Parathyroid adenoma (tissue), 2 donors: ENCODE results near the gene PKNOX1.
"Not testable (repeated sequence)": the region's sequence is repeated elsewhere in the genome, so short reads cannot be mapped to it uniquely, and the experiment has no call there.

Source experiments
- H2AFZ ChIP-seq: fragments of 300-600 bp; sonication (generic); one replicate; pipeline ENCODE4 v1.7.0; 2017; ENCODE audit warnings: antibody characterized with exemption, mild to moderate bottlenecking
- H3K27ac ChIP-seq: fragments of 300-600 bp; sonication (generic); one replicate; pipeline ENCODE4 v1.7.0; 2017
- H3K27me3 ChIP-seq: fragments of 300-600 bp; sonication (generic); one replicate; pipeline ENCODE4 v1.7.0; 2017; ENCODE audit warnings: low read length; ENCODE audit not compliant: control insufficient read depth, insufficient read depth
- H3K36me3 ChIP-seq: fragments of 300-600 bp; sonication (generic); one replicate; pipeline ENCODE4 v1.7.0; 2017; ENCODE audit warnings: low read length; ENCODE audit not compliant: control insufficient read depth, insufficient read depth
- H3K4me1 ChIP-seq: fragments of 300-600 bp; sonication (generic); one replicate; pipeline ENCODE4 v1.7.0; 2017; ENCODE audit warnings: control low read depth
- H3K4me2 ChIP-seq: fragments of 300-600 bp; sonication (generic); one replicate; pipeline ENCODE4 v1.7.0; 2017; ENCODE audit warnings: low read length
- H3K4me3 ChIP-seq: fragments of 300-600 bp; sonication (generic); one replicate; pipeline ENCODE4 v1.7.0; 2017; ENCODE audit warnings: low read depth, low read length
- H3K79me2 ChIP-seq: fragments of 300-600 bp; sonication (generic); one replicate; pipeline ENCODE4 v1.7.0; 2017; ENCODE audit warnings: control low read depth
- H3K9ac ChIP-seq: fragments of 300-600 bp; sonication (generic); one replicate; pipeline ENCODE4 v1.7.0; 2017; ENCODE audit warnings: mild to moderate bottlenecking
- H3K9me3 ChIP-seq: fragments of 300-600 bp; sonication (generic); one replicate; pipeline ENCODE4 v1.7.0; 2017; ENCODE audit warnings: low read length; ENCODE audit not compliant: control insufficient read depth
- CTCF ChIP-seq: fragments of 300-600 bp; sonication (generic); IDR thresholded peaks from one replicate; pipeline ENCODE4 v1.7.0; 2017; ENCODE audit warnings: antibody characterized with exemption, mild to moderate bottlenecking
- donor health status: primary hyperparathyroidism.

Gene PKNOX1

GRCh38 chr21:43004926-43005325, 30.6 kb downstream of the PKNOX1 start:
- Histone ChIP-seq H3K36me3 (no peaks in the 10 kb centered on the region), H3K79me2 (peaks cover 2% of the 10 kb centered on the region)
- TF ChIP-seq CTCF: no peak

GRCh38 chr21:43005635-43006034, 31.3 kb downstream of the PKNOX1 start:
- Histone ChIP-seq H3K9me3 (no peaks in the 10 kb centered on the region), H3K36me3 (no peaks in the 10 kb centered on the region), H3K27me3 (no peaks in the 10 kb centered on the region), H3K27ac (no peak overlapping the region), H3K4me1 (no peaks in the 10 kb centered on the region), H3K4me3 (no peak overlapping the region), H3K79me2 (no peaks in the 10 kb centered on the region), H2AFZ (no peak overlapping the region), H3K4me2 (no peak overlapping the region), H3K9ac (no peak overlapping the region)
- no peak for TF ChIP-seq CTCF

More at GRCh38 chr21:43004926-43005325, 30.6 kb downstream of the PKNOX1 start:
- Histone ChIP-seq H3K27me3 (no peaks in the 10 kb centered on the region), H3K9ac (no peak overlapping the region), H3K9me3 (no peaks in the 10 kb centered on the region), H3K27ac (no peak overlapping the region), H3K4me2 (no peak overlapping the region), H3K4me1 (no peaks in the 10 kb centered on the region), H3K4me3 (no peak overlapping the region), H2AFZ (no peak overlapping the region)

- H3K4me3 ChIP-seq, H3K9ac ChIP-seq, H3K27me3 ChIP-seq, H3K79me2 ChIP-seq, H2AFZ ChIP-seq, H3K4me1 ChIP-seq, H3K9me3 ChIP-seq, H3K4me2 ChIP-seq, H3K36me3 ChIP-seq, H3K27ac ChIP-seq: not testable (repeated sequence)
Observed at GRCh38 chr21:43006051-43006873, 31.9 kb downstream of the PKNOX1 start.

GRCh38 chr21:43006874-43007208, 32.5 kb downstream of the PKNOX1 start:
- Histone ChIP-seq H2AFZ (no peak overlapping the region), H3K27ac (no peak overlapping the region), H3K4me3 (no peak overlapping the region), H3K9me3 (no peaks in the 10 kb centered on the region), H3K27me3 (no peaks in the 10 kb centered on the region), H3K4me2 (no peak overlapping the region), H3K79me2 (no peaks in the 10 kb centered on the region), H3K4me1 (no peaks in the 10 kb centered on the region), H3K9ac (no peak overlapping the region), H3K36me3 (no peaks in the 10 kb centered on the region)
- no peak for TF ChIP-seq CTCF

- Histone ChIP-seq H3K27me3 (no peaks in the 10 kb centered on the region), H3K4me3 (no peak overlapping the region), H3K36me3 (no peaks in the 10 kb centered on the region), H3K4me1 (no peaks in the 10 kb centered on the region), H3K9me3 (no peaks in the 10 kb centered on the region), H3K4me2 (no peak overlapping the region), H3K79me2 (no peaks in the 10 kb centered on the region), H3K27ac (no peak overlapping the region), H3K9ac (no peak overlapping the region), H2AFZ (no peak overlapping the region)
- no peak for TF ChIP-seq CTCF
Observed at GRCh38 chr21:43012596-43012995, 38.2 kb downstream of the PKNOX1 start.
